CD14-positive monocyte (primary cell): ENCODE results near the gene PKD1L1. TPM values are rescaled to one million over a fixed set of nuclear protein-coding genes. Genes with fewer than 3 reads are reported as not detected.

Experiments used
- DNase-seq, 3 donors: peaks; one replicate each; pipeline ENCODE4 v3.0.0-alpha.2; 2011 to 2022
- H2AFZ ChIP-seq: 2 replicates; pipeline ENCODE4 v1.6.0; 2012; ENCODE audit warnings: mild to moderate bottlenecking, low read depth, low read length, inconsistent platforms; ENCODE audit not compliant: insufficient read depth, poor library complexity, severe bottlenecking
- H3K27ac ChIP-seq, 2 donors: 1 replicate in 1 of 2; 2 replicates in 1 of 2; pipeline ENCODE4 v1.5.1; 2012 to 2013; ENCODE audit warnings: low read length in 2 of 2, control low read depth in 1 of 2, inconsistent platforms in 1 of 2, low read depth in 1 of 2, mild to moderate bottlenecking in 1 of 2
- H3K27me3 ChIP-seq, 2 donors: one replicate each; pipeline versions ENCODE4 v1.6.0 to v1.6.1; 2011 to 2013; ENCODE audit warnings: low read length in 2 of 2; ENCODE audit not compliant: control insufficient read depth in 2 of 2, insufficient read depth in 2 of 2
- H3K36me3 ChIP-seq, 2 donors: replicated peaks in 1 of 2; 1 replicate in 1 of 2; 2 replicates in 1 of 2; pipeline versions ENCODE4 v1.5.1 to v1.6.1; 2012 to 2013; ENCODE audit warnings: low read length in 2 of 2, control low read depth in 1 of 2, inconsistent platforms in 1 of 2, mild to moderate bottlenecking in 1 of 2; ENCODE audit not compliant: insufficient read depth in 2 of 2, control insufficient read depth in 1 of 2
- H3K4me1 ChIP-seq, 2 donors: 1 replicate in 1 of 2; 2 replicates in 1 of 2; pipeline versions ENCODE4 v1.5.1 to v1.6.1; 2012 to 2013; ENCODE audit warnings: low read length in 2 of 2, control low read depth in 1 of 2, inconsistent platforms in 1 of 2, mild to moderate bottlenecking in 1 of 2, moderate library complexity in 1 of 2; ENCODE audit not compliant: insufficient read depth in 2 of 2, control insufficient read depth in 1 of 2
- H3K4me2 ChIP-seq: replicated peaks from 2 replicates; pipeline ENCODE3; 2012; ENCODE audit warnings: low read length, moderate library complexity, mild to moderate bottlenecking; ENCODE audit not compliant: poor library complexity, severe bottlenecking; ENCODE audit errors: extremely low read depth
- H3K4me3 ChIP-seq, 3 experiments: fragments of 200-600 bp in 1 of 3; sonication (generic) in 1 of 3; replicated peaks in 1 of 3; 1 replicate in 2 of 3; 2 replicates in 1 of 3; pipeline ENCODE4 v1.5.1; 2011 to 2013; ENCODE audit warnings: low read length in 3 of 3, mild to moderate bottlenecking in 3 of 3, control low read depth in 2 of 3, low read depth in 2 of 3, inconsistent platforms in 1 of 3, moderate library complexity in 1 of 3
- H3K79me2 ChIP-seq: 2 replicates; pipeline ENCODE4 v1.6.0; 2012; ENCODE audit warnings: mild to moderate bottlenecking, control low read depth, inconsistent platforms, low read length, moderate library complexity; ENCODE audit not compliant: insufficient read depth
- H3K9ac ChIP-seq: 2 replicates; pipeline ENCODE4 v1.6.0; 2017; ENCODE audit warnings: low read length, mild to moderate bottlenecking; ENCODE audit not compliant: insufficient read depth, poor library complexity, severe bottlenecking
- H3K9me3 ChIP-seq, 2 donors: replicated peaks in 1 of 2; 1 replicate in 1 of 2; 2 replicates in 1 of 2; pipeline versions ENCODE4 v1.5.1 to v1.6.1; 2012 to 2013; ENCODE audit warnings: low read length in 2 of 2, control low read depth in 1 of 2; ENCODE audit not compliant: control insufficient read depth in 1 of 2, insufficient read depth in 1 of 2
- H4K20me1 ChIP-seq: 2 replicates; pipeline ENCODE4 v1.6.0; 2012; ENCODE audit warnings: mild to moderate bottlenecking, low read length, control low read depth, moderate library complexity; ENCODE audit not compliant: insufficient read depth
- H3K27ac Mint-ChIP-seq, 7 donors: one replicate each; pipeline ENCODE4 v1.8.0; 2020; ENCODE audit warnings: mild to moderate bottlenecking in 7 of 7, mixed read lengths in 7 of 7, moderate library complexity in 6 of 7, inconsistent platforms in 2 of 7
- H3K27me3 Mint-ChIP-seq, 3 donors: one replicate each; pipeline ENCODE4 v1.8.0; 2021 to 2022; ENCODE audit warnings: low read depth in 3 of 3, mild to moderate bottlenecking in 3 of 3, mixed read lengths in 3 of 3, moderate library complexity in 3 of 3, inconsistent platforms in 1 of 3
- H3K36me3 Mint-ChIP-seq, 2 donors: one replicate each; pipeline ENCODE4 v1.8.0; 2020; ENCODE audit warnings: mixed read lengths in 2 of 2, inconsistent platforms in 1 of 2, mild to moderate bottlenecking in 1 of 2
- H3K4me1 Mint-ChIP-seq: one replicate; pipeline ENCODE4 v1.8.0; 2020; ENCODE audit warnings: mild to moderate bottlenecking, mixed read lengths
- H3K4me3 Mint-ChIP-seq, 2 donors: one replicate each; pipeline ENCODE4 v1.8.0; 2020; ENCODE audit warnings: mild to moderate bottlenecking in 2 of 2, mixed read lengths in 2 of 2, moderate library complexity in 1 of 2
- H3K9me3 Mint-ChIP-seq, 7 donors: one replicate each; pipeline ENCODE4 v1.8.0; 2020 to 2022; ENCODE audit warnings: mixed read lengths in 7 of 7, mild to moderate bottlenecking in 6 of 7, moderate library complexity in 6 of 7, inconsistent platforms in 2 of 7
- CTCF ChIP-seq: fragments of 200-600 bp; IDR thresholded peaks from one replicate; pipeline ENCODE4 v1.8.0; 2022; ENCODE audit warnings: antibody characterized with exemption, mild to moderate bottlenecking
- WGBS: methylation state at CpG from one replicate; pipeline ENCODE4 v1.1.5; 2013; ENCODE audit warnings: missing lambda C conversion rate; ENCODE audit not compliant: insufficient coverage; 5-methylcytosine and 5-hydroxymethylcytosine counted together
- intact Hi-C, 2 donors: fragments of 100-400 bp; cut with micrococcal nuclease; formaldehyde crosslinking; loops; one replicate each; pipeline versions ENCODE4 v1.15.0 to v1.15.1; 2023
- polyA plus RNA-seq, 3 donors: library from polyadenylated mRNA; depleted of rRNA in 1 of 3; unstranded in 2 of 3; stranded (reverse) in 1 of 3; fragments of 300-500 nt in 2 of 3; fragments of >200 nt in 1 of 3; fragmentation: Illumina TruSeq in 2 of 3; gene quantifications; 1 replicate in 2 of 3; 2 replicates in 1 of 3; pipeline ENCODE4 v1.2.3, GENCODE V29; 2012 to 2021

The PKD1L1 gene
- polyA plus RNA-seq, 3 donors, result 0.19 TPM; not detected in 2

- Histone ChIP-seq H3K4me1 (peaks cover 3 to 9% of the 10 kb centered on the region in 2 donors), H2AFZ (no peak overlapping the region), H3K4me2 (no peak overlapping the region), H4K20me1 (peaks cover 9% of the 10 kb centered on the region), H3K27ac (peak overlapping the region in 1 of 2 donors; percentile 66), H3K27me3 (no peaks in the 10 kb centered on the region), H3K4me3 (no peak overlapping the region), H3K79me2 (no peaks in the 10 kb centered on the region), H3K36me3 (peaks cover 23 to 47% of the 10 kb centered on the region in 2 donors), H3K9me3 (no peaks in the 10 kb centered on the region), H3K9ac (no peak overlapping the region)
- Mint-ChIP-seq H3K27me3 (peaks cover 0 to 3% (median 0%) of the 10 kb centered on the region in 3 donors), H3K4me1 (peaks cover 10% of the 10 kb centered on the region), H3K36me3 (peaks cover 46 to 51% of the 10 kb centered on the region in 2 donors), H3K4me3 (no peak overlapping the region), H3K27ac (peak overlapping the region in 6 of 7 donors; percentile 50 to 81 (median 60)), H3K9me3 (peaks cover 0 to 5% (median 2%) of the 10 kb centered on the region in 7 donors)
- no peak for TF ChIP-seq CTCF
- intact Hi-C loops, result no loop called here
- DNase-seq, result peak in 1 of 3 donors; percentile 32
- no CpG with 5 or more reads among the region's 6 CpGs for WGBS
Measured at GRCh38 chr7:47957156-47957555, 8.9 kb upstream of the PKD1L1 start.

DNA sequence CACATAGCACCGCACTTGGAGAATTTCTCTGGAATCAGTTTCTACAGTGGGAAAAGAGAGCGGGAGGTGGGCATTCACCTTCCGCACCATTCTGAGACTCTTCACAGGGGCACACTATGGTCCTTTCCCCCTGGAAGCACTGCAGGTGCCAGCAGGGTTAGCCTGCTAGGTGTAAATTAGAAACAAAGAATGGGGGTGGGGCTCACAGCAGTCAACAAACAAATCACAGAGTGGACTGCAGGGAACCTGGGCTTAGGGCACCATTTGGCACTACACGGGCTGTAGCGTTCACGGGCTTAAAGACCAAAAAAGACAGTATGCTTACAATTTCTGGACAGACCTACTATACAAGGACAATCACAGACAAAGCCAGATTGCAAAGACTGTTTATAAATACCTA lies 8.0 kb upstream of the PKD1L1 start:
- H3K9me3 Mint-ChIP-seq, result peaks cover 0 to 3% (median 2%) of the 10 kb centered on the region in 7 donors
- no peak overlapping the region for H3K4me3 Mint-ChIP-seq
- Histone ChIP-seq H3K27ac (no peak overlapping the region), H2AFZ (no peak overlapping the region), H3K36me3 (peaks cover 17 to 37% of the 10 kb centered on the region in 2 donors), H3K79me2 (no peaks in the 10 kb centered on the region), H3K9ac (no peak overlapping the region), H4K20me1 (peaks cover 9% of the 10 kb centered on the region), H3K9me3 (no peaks in the 10 kb centered on the region), H3K27me3 (no peaks in the 10 kb centered on the region), H3K4me1 (peaks cover 3 to 9% of the 10 kb centered on the region in 2 donors), H3K4me2 (no peak overlapping the region), H3K4me3 (no peak overlapping the region)
- no peak overlapping the region for H3K27ac Mint-ChIP-seq
- 80% methylated on average over 1 of the region's 6 CpGs for WGBS
- no peak for TF ChIP-seq CTCF
- H3K27me3 Mint-ChIP-seq, result peaks cover 0 to 1% (median 0%) of the 10 kb centered on the region in 3 donors
- intact Hi-C loops, result no loop called here
- DNase-seq, result no peak
- peaks cover 10% of the 10 kb centered on the region for H3K4me1 Mint-ChIP-seq
- H3K36me3 Mint-ChIP-seq, result peaks cover 36 to 41% of the 10 kb centered on the region in 2 donors
